Endothelial cell of umbilical vein (primary cell): Measurements from ENCODE around the gene ADGRG3.

ENCODE experiments used
- EZH2 ChIP-seq: IDR thresholded peaks from 2 replicates; pipeline ENCODE4 v1.6.1; 2012; ENCODE audit warnings: borderline replicate concordance, low read depth, mild to moderate bottlenecking, moderate library complexity, low read length, inconsistent platforms; ENCODE audit not compliant: severe bottlenecking
- JUN ChIP-seq: IDR thresholded peaks from 2 replicates; pipeline ENCODE4 v1.6.1; 2011; ENCODE audit warnings: borderline replicate concordance, low read depth; ENCODE audit not compliant: insufficient read length, insufficient read depth
- TF ChIP-seq, protein P1 (sequence below), 2 donors: IDR thresholded peaks; 1 replicate in 1 of 2; 2 replicates in 1 of 2; pipeline ENCODE4 v1.5.1; 2011; ENCODE audit warnings: low read length in 2 of 2, mild to moderate bottlenecking in 2 of 2, moderate library complexity in 2 of 2, control low read depth in 1 of 2, inconsistent platforms in 1 of 2, low read depth in 1 of 2; ENCODE audit not compliant: insufficient read depth in 1 of 2; ENCODE audit errors: extremely low read depth in 1 of 2
- TF ChIP-seq, protein P2 (sequence below): IDR thresholded peaks from 2 replicates; pipeline ENCODE4 v1.6.1; 2011; ENCODE audit not compliant: insufficient read depth, insufficient read length

DNA sequence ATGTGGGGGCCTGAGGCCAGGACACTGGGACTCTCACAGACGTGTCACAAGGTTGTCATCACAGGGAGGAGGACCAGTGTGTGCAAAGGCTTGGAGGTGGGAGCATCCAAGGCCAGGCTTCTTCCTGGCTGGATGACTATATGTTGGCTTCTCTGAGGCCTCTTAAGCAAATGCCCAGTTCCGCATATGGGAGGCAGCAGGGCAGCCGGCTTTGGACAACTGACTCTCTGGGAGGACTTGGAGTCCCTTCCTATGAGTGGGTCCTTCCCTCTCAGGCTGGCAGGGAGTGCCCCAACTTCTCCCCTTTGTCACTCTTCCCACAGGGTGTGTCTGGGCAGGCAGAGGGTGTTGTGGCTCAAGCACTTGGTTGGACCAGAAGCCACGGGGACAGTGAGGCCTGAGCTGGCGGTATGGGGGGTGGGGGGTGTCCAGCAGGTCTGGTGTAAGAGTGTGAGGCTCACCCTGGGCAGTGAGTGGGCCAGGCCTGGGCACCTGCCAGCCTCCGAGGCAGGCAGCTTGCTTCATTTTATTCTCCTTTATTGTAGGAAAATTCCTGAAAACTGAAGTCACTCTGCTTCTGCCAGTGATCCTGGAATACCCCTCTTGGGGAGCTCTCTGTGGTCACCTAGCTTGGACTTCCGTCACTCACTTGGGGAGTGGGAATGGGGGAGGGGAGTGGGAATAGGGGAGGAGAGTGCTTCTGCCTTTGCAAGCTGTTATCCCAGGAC lies 24.8 kb upstream of the ADGRG3 start:
- TF ChIP-seq, protein P1, sequence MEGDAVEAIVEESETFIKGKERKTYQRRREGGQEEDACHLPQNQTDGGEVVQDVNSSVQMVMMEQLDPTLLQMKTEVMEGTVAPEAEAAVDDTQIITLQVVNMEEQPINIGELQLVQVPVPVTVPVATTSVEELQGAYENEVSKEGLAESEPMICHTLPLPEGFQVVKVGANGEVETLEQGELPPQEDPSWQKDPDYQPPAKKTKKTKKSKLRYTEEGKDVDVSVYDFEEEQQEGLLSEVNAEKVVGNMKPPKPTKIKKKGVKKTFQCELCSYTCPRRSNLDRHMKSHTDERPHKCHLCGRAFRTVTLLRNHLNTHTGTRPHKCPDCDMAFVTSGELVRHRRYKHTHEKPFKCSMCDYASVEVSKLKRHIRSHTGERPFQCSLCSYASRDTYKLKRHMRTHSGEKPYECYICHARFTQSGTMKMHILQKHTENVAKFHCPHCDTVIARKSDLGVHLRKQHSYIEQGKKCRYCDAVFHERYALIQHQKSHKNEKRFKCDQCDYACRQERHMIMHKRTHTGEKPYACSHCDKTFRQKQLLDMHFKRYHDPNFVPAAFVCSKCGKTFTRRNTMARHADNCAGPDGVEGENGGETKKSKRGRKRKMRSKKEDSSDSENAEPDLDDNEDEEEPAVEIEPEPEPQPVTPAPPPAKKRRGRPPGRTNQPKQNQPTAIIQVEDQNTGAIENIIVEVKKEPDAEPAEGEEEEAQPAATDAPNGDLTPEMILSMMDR (IDR thresholded peaks at IDR 0.05; ENCODE audit: extremely low read depth in 1 of 2, insufficient read depth in 1 of 2, low read depth in 1 of 2, low read length in 2 of 2), result no peak
- TF ChIP-seq, protein P2, sequence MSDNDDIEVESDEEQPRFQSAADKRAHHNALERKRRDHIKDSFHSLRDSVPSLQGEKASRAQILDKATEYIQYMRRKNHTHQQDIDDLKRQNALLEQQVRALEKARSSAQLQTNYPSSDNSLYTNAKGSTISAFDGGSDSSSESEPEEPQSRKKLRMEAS, result no peak
- TF ChIP-seq JUN (no peak), EZH2 (no peak)
